Neutrophil (primary cell): ENCODE results near the gene RASAL1.

Source experiments
- H3K27ac ChIP-seq: fragments of 200-600 bp; sonication (generic); 2 replicates; pipeline ENCODE4 v1.5.1; 2016; ENCODE audit warnings: mild to moderate bottlenecking, moderate library complexity
- H3K27me3 ChIP-seq: fragments of 200-600 bp; sonication (generic); 2 replicates; pipeline ENCODE4 v1.6.0; 2016; ENCODE audit warnings: mild to moderate bottlenecking
- H3K36me3 ChIP-seq: fragments of 200-600 bp; sonication (generic); 2 replicates; pipeline ENCODE4 v1.5.1; 2017
- H3K4me1 ChIP-seq, 2 experiments: fragments of 200-600 bp in 1 of 2; sonication (generic) in 1 of 2; 1 replicate in 1 of 2; 2 replicates in 1 of 2; pipeline versions ENCODE4 v1.5.1 to v1.6.1; 2013 to 2016; ENCODE audit warnings: low read depth in 1 of 2, low read length in 1 of 2, mild to moderate bottlenecking in 1 of 2, moderate library complexity in 1 of 2; ENCODE audit not compliant: control insufficient read depth in 1 of 2, insufficient read depth in 1 of 2
- H3K4me3 ChIP-seq, 2 experiments: fragments of 200-600 bp in 1 of 2; sonication (generic) in 1 of 2; 1 replicate in 1 of 2; 2 replicates in 1 of 2; pipeline ENCODE4 v1.5.1; 2013 to 2016; ENCODE audit warnings: low read depth in 1 of 2, low read length in 1 of 2, mild to moderate bottlenecking in 1 of 2, moderate library complexity in 1 of 2
- H3K9me3 ChIP-seq: fragments of 200-600 bp; sonication (generic); 2 replicates; pipeline ENCODE4 v1.5.1; 2016
- CTCF ChIP-seq: fragments of 200-600 bp; sonication (generic); IDR thresholded peaks from 2 replicates; pipeline ENCODE4 v1.5.1; 2016; ENCODE audit warnings: antibody characterized with exemption

RASAL1 gene

GRCh38 chr12:113094738-113095137, 40.8 kb downstream of the RASAL1 start:
- Histone ChIP-seq H3K4me3 (no peak overlapping the region), H3K4me1 (no peaks in the 10 kb centered on the region), H3K9me3 (no peaks in the 10 kb centered on the region), H3K36me3 (no peaks in the 10 kb centered on the region), H3K27ac (no peak overlapping the region), H3K27me3 (peaks cover 53% of the 10 kb centered on the region)
- no peak for TF ChIP-seq CTCF

- H3K27ac ChIP-seq, result no peak overlapping the region
- no peaks in the 10 kb centered on the region for H3K9me3 ChIP-seq
- TF ChIP-seq CTCF, result no peak
- H3K27me3 ChIP-seq, result peaks cover 53% of the 10 kb centered on the region
- no peak overlapping the region for H3K4me3 ChIP-seq
- H3K36me3 ChIP-seq, result no peaks in the 10 kb centered on the region
- H3K4me1 ChIP-seq, result no peaks in the 10 kb centered on the region
Measured at GRCh38 chr12:113093409-113094101, 42.0 kb downstream of the RASAL1 start.

- peaks cover 55% of the 10 kb centered on the region for H3K27me3 ChIP-seq
- H3K4me1 ChIP-seq, result no peaks in the 10 kb centered on the region
- no peak overlapping the region for H3K27ac ChIP-seq
- H3K36me3 ChIP-seq, result no peaks in the 10 kb centered on the region
- H3K9me3 ChIP-seq, result no peaks in the 10 kb centered on the region
- no peak overlapping the region for H3K4me3 ChIP-seq
- no peak for TF ChIP-seq CTCF
Measured at GRCh38 chr12:113092607-113093408, 42.8 kb downstream of the RASAL1 start.

GRCh38 chr12:113091506-113091905, 44.1 kb downstream of the RASAL1 start:
- H3K27ac ChIP-seq, result no peak overlapping the region
- H3K36me3 ChIP-seq, result no peaks in the 10 kb centered on the region
- no peaks in the 10 kb centered on the region for H3K4me1 ChIP-seq
- peaks cover 65% of the 10 kb centered on the region for H3K27me3 ChIP-seq
- H3K4me3 ChIP-seq, result no peak overlapping the region
- H3K9me3 ChIP-seq, result no peaks in the 10 kb centered on the region
- TF ChIP-seq CTCF, result no peak

- no peak for TF ChIP-seq CTCF
- Histone ChIP-seq H3K27ac (no peak overlapping the region), H3K27me3 (peaks cover 72% of the 10 kb centered on the region), H3K4me3 (no peak overlapping the region), H3K4me1 (no peaks in the 10 kb centered on the region), H3K36me3 (no peaks in the 10 kb centered on the region), H3K9me3 (no peaks in the 10 kb centered on the region)
Measured at GRCh38 chr12:113090740-113091139, 44.8 kb downstream of the RASAL1 start.
